ENCODE measurements around the gene TP53I13.

TP53I13 gene

DNA sequence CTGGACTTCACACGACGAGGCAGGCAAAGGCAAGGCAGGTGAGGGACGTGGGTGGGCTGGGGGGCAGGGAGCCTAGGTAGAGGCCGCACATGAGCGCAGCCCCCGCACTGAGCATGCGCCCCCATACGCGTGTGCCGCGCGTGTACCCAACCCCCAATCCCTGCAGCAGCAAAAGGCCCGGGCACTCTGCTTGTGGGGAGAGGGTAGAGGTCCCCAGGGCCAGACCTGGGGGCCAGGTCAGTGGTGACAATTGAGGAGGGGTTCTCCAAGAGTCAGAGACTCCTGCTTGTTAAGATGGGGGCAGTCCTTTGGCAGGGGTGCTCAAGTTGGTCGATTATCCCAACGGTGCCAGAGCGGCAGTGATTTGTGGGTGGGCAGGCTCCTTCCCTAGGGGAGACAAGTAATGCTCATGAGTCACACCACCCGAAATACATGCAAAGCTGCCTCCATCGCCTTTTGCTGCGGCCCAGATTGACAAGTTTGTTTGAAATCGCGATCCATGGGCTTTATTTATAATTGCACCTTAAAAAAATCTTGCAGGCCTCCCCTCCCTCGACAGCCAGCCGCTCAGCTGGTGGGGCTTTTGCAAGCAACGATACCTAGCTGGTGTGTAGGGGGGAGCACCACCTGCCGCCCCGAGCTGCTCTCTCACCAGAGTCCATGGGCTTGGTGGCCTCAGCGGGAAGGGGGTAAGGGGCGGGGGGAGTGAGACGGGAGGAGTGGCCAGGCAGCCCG is 22.1 kb downstream of the TP53I13 start:
- Histone ChIP-seq H3K36me3 (ENCODE audit: control insufficient read depth in 2 of 2, insufficient read depth in 1 of 2, low read length in 2 of 2) (peaks cover 0 to 6% of the 10 kb centered on the region in 2 experiments; a peak in 1 of 3 replicates), H3K4me1 (ENCODE audit: control insufficient read depth, insufficient read depth, low read length) (peaks cover 30% of the 10 kb centered on the region), H3K9me3 (ENCODE audit: control insufficient read depth, insufficient read depth, low read depth, low read length) (no peaks in the 10 kb centered on the region), H3K27ac (ENCODE audit: extremely low read depth, low read depth, low read length) (peak overlapping the region; percentile 82), H3K4me3 (ENCODE audit: low read depth, low read length) (no peak overlapping the region)
- ChIA-PET POLR2A (interaction anchor here (1.0 to 2.6 kb wide), 6 partner anchors 10 to 220 kb away, joined by 3 to 28 read pairs (median 6); partner anchors contain the start of genes ABHD15 and TP53I13), CTCF (interaction anchor here (0.5 to 5.1 kb wide), 12 partner anchors 10 to 445 kb away, joined by 3 to 74 read pairs (median 10); partner anchors contain the start of genes ABHD15, MYO18A and TP53I13)
- TF ChIP-seq, protein P1, sequence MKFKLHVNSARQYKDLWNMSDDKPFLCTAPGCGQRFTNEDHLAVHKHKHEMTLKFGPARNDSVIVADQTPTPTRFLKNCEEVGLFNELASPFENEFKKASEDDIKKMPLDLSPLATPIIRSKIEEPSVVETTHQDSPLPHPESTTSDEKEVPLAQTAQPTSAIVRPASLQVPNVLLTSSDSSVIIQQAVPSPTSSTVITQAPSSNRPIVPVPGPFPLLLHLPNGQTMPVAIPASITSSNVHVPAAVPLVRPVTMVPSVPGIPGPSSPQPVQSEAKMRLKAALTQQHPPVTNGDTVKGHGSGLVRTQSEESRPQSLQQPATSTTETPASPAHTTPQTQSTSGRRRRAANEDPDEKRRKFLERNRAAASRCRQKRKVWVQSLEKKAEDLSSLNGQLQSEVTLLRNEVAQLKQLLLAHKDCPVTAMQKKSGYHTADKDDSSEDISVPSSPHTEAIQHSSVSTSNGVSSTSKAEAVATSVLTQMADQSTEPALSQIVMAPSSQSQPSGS (tag by site-specific recombination; IDR thresholded peaks at IDR 0.05; ENCODE audit: low read depth) = no peak
- TF ChIP-seq ZNF114 (tag by site-specific recombination; IDR thresholded peaks at IDR 0.05) = no peak
- TF ChIP-seq HOXA7 (CRISPR knock-in tag; IDR thresholded peaks at IDR 0.05; ENCODE audit: borderline replicate concordance) = no peak
- TF ChIP-seq, protein P2, sequence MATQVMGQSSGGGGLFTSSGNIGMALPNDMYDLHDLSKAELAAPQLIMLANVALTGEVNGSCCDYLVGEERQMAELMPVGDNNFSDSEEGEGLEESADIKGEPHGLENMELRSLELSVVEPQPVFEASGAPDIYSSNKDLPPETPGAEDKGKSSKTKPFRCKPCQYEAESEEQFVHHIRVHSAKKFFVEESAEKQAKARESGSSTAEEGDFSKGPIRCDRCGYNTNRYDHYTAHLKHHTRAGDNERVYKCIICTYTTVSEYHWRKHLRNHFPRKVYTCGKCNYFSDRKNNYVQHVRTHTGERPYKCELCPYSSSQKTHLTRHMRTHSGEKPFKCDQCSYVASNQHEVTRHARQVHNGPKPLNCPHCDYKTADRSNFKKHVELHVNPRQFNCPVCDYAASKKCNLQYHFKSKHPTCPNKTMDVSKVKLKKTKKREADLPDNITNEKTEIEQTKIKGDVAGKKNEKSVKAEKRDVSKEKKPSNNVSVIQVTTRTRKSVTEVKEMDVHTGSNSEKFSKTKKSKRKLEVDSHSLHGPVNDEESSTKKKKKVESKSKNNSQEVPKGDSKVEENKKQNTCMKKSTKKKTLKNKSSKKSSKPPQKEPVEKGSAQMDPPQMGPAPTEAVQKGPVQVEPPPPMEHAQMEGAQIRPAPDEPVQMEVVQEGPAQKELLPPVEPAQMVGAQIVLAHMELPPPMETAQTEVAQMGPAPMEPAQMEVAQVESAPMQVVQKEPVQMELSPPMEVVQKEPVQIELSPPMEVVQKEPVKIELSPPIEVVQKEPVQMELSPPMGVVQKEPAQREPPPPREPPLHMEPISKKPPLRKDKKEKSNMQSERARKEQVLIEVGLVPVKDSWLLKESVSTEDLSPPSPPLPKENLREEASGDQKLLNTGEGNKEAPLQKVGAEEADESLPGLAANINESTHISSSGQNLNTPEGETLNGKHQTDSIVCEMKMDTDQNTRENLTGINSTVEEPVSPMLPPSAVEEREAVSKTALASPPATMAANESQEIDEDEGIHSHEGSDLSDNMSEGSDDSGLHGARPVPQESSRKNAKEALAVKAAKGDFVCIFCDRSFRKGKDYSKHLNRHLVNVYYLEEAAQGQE (tag by site-specific recombination; IDR thresholded peaks at IDR 0.05) = no peak
- TF ChIP-seq, protein P3, sequence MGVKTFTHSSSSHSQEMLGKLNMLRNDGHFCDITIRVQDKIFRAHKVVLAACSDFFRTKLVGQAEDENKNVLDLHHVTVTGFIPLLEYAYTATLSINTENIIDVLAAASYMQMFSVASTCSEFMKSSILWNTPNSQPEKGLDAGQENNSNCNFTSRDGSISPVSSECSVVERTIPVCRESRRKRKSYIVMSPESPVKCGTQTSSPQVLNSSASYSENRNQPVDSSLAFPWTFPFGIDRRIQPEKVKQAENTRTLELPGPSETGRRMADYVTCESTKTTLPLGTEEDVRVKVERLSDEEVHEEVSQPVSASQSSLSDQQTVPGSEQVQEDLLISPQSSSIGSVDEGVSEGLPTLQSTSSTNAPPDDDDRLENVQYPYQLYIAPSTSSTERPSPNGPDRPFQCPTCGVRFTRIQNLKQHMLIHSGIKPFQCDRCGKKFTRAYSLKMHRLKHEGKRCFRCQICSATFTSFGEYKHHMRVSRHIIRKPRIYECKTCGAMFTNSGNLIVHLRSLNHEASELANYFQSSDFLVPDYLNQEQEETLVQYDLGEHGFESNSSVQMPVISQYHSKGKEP (tag by site-specific recombination; IDR thresholded peaks at IDR 0.05) = peak; percentile 24
- TF ChIP-seq ZBTB20 (tag by site-specific recombination; IDR thresholded peaks at IDR 0.05) = peak; percentile 77
- peak; percentile 47; the same call in 1 of the 2 replicates for TF ChIP-seq ZNF341 (tag by site-specific recombination; IDR thresholded peaks at IDR 0.05; ENCODE audit: low read depth)
- no peak for TF ChIP-seq ZNF366 (tag by site-specific recombination; conservative IDR thresholded peaks at IDR 0.05)
- TF ChIP-seq, protein P4, sequence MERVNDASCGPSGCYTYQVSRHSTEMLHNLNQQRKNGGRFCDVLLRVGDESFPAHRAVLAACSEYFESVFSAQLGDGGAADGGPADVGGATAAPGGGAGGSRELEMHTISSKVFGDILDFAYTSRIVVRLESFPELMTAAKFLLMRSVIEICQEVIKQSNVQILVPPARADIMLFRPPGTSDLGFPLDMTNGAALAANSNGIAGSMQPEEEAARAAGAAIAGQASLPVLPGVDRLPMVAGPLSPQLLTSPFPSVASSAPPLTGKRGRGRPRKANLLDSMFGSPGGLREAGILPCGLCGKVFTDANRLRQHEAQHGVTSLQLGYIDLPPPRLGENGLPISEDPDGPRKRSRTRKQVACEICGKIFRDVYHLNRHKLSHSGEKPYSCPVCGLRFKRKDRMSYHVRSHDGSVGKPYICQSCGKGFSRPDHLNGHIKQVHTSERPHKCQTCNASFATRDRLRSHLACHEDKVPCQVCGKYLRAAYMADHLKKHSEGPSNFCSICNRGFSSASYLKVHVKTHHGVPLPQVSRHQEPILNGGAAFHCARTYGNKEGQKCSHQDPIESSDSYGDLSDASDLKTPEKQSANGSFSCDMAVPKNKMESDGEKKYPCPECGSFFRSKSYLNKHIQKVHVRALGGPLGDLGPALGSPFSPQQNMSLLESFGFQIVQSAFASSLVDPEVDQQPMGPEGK (tag by site-specific recombination; IDR thresholded peaks at IDR 0.05) = peak; percentile 38
- TF ChIP-seq SP7 (tag by site-specific recombination; IDR thresholded peaks at IDR 0.05) = peak; percentile 47
- TF ChIP-seq GLIS1 (tag by site-specific recombination; IDR thresholded peaks at IDR 0.05) = peak; percentile 20; the same call in 1 of the 2 replicates
- TF ChIP-seq, protein P5, sequence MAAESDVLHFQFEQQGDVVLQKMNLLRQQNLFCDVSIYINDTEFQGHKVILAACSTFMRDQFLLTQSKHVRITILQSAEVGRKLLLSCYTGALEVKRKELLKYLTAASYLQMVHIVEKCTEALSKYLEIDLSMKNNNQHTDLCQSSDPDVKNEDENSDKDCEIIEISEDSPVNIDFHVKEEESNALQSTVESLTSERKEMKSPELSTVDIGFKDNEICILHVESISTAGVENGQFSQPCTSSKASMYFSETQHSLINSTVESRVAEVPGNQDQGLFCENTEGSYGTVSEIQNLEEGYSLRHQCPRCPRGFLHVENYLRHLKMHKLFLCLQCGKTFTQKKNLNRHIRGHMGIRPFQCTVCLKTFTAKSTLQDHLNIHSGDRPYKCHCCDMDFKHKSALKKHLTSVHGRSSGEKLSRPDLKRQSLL (tag by site-specific recombination; IDR thresholded peaks at IDR 0.05) = peak; percentile 75; the same call in 1 of the 2 replicates
- no peak for TF ChIP-seq ZNF266 (tag by site-specific recombination; IDR thresholded peaks at IDR 0.05; ENCODE audit: low read depth)
- peak; percentile 68 for TF ChIP-seq GLIS2 (tag by site-specific recombination; IDR thresholded peaks at IDR 0.05)
- 0 out of 2 replicates have a peak, but pooled peaks have one; percentile 24 for TF ChIP-seq ZBTB48 (tag by site-specific recombination; IDR thresholded peaks at IDR 0.05)
- peak; percentile 44; the same call in 1 of the 2 replicates for TF ChIP-seq EGR2 (tag by site-specific recombination; IDR thresholded peaks at IDR 0.05; ENCODE audit: low read depth)
- TF ChIP-seq ZNF184 (tag by site-specific recombination; IDR thresholded peaks at IDR 0.05) = no peak
- 0 out of 2 replicates have a peak, but pooled peaks have one; percentile 24 for TF ChIP-seq BCL11A (tag by site-specific recombination; IDR thresholded peaks at IDR 0.05; ENCODE audit: low read depth)
- TF ChIP-seq ZNF302 (tag by site-specific recombination; IDR thresholded peaks at IDR 0.05; ENCODE audit: low read depth) = no peak
- TF ChIP-seq BCL11B (tag by site-specific recombination; IDR thresholded peaks at IDR 0.05; ENCODE audit: low read depth) = 0 out of 2 replicates have a peak, but pooled peaks have one; percentile 16
- peak; percentile 8; the same call in 1 of the 2 replicates for TF ChIP-seq ZFHX2 (tag by site-specific recombination; conservative IDR thresholded peaks at IDR 0.05)
- TF ChIP-seq ZIC2 (tag by site-specific recombination; IDR thresholded peaks at IDR 0.05) = peak; percentile 65
- TF ChIP-seq, protein P6, sequence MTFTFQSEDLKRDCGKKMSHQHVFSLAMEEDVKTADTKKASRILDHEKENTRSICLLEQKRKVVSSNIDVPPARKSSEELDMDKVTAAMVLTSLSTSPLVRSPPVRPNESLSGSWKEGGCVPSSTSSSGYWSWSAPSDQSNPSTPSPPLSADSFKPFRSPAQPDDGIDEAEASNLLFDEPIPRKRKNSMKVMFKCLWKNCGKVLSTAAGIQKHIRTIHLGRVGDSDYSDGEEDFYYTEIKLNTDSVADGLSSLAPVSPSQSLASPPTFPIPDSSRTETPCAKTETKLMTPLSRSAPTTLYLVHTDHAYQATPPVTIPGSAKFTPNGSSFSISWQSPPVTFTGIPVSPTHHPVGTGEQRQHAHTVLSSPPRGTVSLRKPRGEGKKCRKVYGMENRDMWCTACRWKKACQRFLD (tag by site-specific recombination; IDR thresholded peaks at IDR 0.05) = no peak
- no peak for TF ChIP-seq ZNF777 (tag by site-specific recombination; IDR thresholded peaks at IDR 0.05; ENCODE audit: borderline replicate concordance)

Data from HEK293 (cell line).